Middle frontal gyrus (tissue), 1 donor: ENCODE results near the gene TIMM44.

Experiments used
- DNase-seq: peaks from one replicate; pipeline ENCODE4 v3.0.0-alpha.2; 2015; ENCODE audit warnings: low spot score; ENCODE audit errors: extremely low spot score

Gene TIMM44

DNA sequence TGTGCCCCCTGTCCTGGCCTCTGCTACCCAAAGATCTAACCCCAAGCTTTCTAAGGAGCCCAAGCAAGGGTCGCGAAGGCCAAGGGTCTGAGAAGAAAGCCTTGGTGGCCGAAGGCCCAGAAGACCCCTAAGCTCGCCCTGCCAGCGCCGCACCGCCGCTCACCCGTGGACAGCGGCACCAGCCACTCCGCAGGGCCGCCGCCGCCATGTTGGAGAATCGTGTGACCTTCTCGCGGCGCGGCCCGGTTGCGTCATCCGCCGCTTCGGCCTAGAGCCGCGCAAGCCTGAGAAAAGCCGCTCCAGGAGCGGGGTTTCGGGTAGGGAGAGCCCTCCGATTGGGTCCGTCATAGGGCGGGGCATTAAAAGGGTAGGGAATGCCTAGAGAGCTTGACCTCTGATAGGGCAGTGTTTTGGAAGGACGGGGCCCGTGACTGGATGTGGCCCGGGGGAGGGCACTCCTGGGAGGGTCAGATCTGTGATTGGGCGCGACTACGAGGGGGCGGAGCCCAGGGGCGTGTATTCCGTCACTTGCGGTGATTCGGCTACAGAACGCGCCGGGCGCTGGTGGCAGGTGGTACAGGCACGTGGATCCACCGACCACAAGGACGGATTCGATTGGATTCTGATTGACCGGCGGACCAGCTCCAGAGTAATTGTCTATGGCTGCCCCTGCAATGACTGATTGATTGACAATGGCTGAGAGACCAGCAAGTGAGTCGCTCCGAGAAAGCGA lies at the start of gene TIMM44:
Gene TIMM44 (minus strand): TSS at position 223 of the 733 bp plus-strand sequence. CDS start 15 bp downstream, at position 208.
- DNase-seq = peak; percentile 97

DNA sequence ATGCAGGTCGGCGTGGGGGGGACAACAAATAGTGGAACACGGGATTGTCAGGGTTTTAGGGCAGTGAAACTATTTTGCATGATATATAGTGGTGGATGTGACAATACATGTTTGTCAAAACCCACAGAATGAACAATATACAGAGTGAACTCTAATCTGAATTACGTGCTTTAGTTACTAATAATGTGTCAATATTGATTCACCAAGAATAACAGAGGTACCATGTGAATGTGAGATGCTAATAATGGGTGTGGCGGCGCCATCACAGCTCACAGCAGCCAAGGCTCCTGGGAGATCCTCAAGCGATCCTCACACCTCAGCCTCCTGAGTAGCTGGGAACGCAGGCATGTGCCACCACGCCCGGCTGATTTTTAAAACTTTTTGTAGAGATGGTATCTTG lies 49.1 kb upstream of the TIMM44 start:
- DNase-seq = no peak

- DNase-seq = no peak
Measured at GRCh38 chr19:7989071-7989575, 45.7 kb upstream of the TIMM44 start.

GRCh38 chr19:7988307-7988706 lies 44.8 kb upstream of the TIMM44 start:
- no peak for DNase-seq

DNA sequence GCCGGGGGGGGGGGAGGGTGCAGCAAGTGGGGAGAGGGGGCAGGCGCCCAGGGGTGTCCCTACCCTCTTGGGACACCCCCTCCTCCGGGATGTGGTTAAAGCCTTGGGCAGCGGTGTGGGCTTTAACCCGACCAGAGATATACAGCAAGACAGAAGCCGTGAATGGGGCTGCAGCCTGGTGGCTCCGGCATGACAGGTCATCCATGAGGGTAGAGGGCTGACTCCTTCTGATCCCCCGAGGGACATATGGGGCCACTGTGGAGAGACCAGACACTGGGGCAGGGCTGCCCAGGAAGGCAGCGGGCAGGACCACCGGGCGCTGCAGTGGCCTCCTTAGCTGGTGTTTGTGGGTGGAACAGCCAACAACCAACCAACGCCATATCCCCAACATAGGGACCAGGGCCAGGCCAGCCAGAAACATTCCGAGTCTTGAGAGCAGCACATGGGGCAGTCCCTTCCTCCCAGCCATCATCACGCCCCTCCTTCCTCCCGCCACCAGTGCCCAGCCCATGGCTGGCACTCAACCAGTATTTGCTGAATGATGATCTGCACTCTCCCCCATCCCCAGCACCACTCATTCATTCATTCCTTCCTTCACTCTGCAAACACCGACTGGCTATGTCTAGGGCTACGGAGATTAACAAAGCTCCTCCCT lies 43.8 kb upstream of the TIMM44 start:
- DNase-seq = no peak

GRCh38 chr19:7986321-7987113 lies 43.1 kb upstream of the TIMM44 start:
- no peak for DNase-seq

DNA sequence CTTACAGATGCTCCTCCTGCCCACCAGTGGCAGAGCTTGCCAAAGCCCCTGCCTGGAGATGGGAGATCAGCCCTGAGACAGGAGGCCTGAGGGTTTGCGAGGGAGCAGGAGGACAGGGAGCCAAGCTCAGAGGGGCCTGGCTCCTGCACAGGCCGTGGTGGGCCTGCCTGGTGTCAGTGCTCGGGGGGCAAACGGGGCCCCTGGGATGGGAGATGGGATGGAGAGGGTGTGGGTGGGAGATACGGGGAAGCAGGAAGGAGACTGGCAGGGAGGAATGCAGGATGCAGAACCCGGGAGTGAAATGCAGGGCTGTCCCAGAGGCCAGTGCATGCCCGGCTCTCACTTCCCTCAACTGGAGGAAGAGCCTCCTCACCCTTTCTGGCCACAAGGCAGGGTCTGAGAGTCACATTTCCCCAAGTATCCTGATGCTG lies 42.0 kb upstream of the TIMM44 start:
- DNase-seq = no peak

DNA sequence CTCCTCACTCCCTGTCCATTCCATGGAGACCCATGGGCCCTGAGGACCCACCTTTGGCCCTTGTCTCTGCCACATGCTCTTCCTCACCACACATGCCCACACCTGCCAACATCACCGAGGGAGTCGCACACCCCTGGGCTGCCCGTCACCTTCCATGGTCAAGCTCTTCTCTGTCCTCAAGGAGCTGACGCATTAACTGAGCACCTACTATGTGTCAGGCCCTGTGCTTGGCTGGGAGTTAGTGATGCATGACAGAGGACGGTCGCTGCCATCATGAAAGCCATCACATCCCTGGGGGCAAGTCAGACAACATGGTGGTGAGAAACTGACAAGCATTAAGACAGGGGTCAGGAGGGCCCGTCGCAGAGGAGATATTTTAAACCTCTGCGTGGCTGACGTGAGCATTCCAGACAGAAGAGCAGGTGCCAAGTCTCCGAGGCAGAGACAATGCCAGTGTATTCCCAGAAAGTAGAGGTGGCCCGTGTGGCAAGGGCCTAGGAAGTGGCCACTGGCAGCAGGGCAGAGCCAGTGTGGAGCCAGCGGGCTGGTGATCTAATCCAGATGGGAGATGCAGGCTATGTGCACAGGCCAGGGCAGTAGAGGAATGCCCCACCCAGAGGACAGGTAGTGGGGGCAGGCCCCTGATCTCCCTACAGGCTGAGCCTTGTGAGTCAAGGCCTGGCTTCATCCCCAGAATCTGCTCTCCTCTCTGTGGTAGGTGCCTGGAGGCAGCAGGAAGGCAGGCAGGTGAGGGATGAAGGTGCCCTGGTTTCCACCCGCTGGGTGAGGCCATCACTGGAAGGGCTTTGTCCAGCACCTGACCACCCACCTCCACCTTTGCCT lies 40.8 kb upstream of the TIMM44 start:
- DNase-seq = no peak

DNA sequence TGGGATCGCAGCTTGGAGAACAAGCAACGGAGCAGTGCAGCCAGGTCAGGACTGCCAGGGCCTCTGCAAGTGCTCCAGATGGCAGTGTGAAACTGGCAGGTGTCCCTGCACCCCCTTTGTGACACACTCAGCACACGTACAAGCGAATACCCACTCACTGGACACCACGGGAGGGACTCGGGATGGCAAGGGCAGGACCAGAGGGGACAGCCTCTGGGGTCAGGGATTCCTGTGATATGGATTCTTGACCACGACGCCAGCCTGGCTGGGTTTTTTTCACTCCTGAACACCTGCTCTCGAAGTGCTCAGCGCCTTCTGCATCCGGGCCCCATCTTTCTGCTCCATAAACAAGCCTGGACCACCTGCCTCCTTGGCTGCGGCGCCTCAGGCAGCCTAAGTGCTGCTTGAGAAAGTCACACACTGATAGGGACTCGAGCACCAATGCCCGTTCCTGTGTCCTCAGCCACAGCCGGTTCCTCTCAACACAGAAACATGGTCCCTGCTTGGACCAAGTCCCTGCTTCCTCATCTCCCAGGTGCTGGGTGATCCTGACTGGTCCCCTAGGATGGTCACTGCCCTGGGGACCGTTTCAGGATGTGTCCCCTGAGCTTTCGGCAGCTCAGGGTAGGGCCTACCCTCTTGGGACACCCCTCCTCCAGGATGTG lies 40.0 kb upstream of the TIMM44 start:
- DNase-seq = no peak

- DNase-seq = no peak
Measured at GRCh38 chr19:7982651-7983099, 39.2 kb upstream of the TIMM44 start.

GRCh38 chr19:7982103-7982502 lies 38.6 kb upstream of the TIMM44 start:
- no peak for DNase-seq

- no peak for DNase-seq
Measured at GRCh38 chr19:7981661-7982060, 38.2 kb upstream of the TIMM44 start.

GRCh38 chr19:7981199-7981598 lies 37.7 kb upstream of the TIMM44 start:
- no peak for DNase-seq

DNA sequence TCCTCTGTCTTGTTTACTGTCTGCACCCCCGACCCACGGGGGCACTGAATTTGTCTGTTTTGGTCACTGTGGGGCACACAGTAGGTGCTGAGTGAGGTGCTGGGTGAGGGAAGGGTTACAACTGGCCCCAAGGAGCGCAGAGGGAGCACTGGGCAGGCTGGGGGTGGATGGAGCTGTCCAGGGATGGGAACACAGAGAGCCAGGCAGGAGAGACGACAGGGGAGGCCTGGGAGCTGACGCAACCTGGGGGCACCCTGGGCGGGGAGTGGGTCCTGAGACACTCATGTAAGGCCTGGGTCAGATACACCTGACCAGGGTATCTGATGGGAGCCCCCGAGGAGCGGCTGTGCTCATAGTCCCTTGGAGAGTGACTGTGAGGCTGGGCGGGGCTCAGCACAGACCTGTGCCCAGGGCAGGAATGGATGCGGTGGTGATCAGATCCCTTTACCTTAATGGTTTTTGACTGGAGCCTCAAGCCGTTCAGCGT lies 37.2 kb upstream of the TIMM44 start:
- DNase-seq = no peak

DNA sequence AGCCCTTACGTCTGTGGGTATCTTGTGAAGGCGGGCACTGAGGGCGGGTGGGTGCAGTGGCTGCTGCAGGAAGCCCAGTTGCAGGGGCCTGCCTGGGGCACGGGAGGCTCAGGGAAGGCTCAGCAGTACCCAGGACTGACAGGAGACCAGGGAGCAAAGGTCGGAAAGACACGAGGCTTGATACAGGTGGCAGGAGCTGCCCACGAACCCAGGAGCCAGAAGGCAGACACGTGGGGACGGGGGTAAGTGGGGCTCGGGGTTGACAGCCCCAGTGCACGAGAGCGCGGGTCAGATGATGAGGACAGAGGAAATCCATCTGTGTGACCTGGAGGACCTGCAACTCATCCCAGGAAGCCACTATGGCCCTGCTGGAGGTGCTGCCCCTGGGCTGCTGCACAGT lies 36.7 kb upstream of the TIMM44 start:
- no peak for DNase-seq

DNA sequence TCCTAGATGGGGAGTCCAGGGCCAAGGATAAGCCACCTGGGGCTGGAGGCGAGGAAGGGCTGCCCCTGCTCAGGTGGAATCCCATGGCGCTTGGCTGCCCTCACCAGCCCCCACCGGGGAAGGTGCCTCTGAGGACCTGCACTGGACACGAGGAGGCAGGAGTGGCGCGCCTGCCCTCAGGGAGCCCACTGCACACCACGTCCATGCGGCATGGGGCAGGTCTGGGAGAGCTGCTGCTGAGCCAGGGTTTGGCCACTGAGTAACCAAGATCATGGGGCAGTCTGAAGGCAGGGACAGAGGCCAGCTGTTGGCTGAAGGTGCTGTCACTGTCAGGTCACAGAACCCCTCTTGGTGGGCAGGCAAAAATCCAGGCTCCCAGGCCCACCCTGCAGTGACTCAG lies 36.1 kb upstream of the TIMM44 start:
- no peak for DNase-seq

DNA sequence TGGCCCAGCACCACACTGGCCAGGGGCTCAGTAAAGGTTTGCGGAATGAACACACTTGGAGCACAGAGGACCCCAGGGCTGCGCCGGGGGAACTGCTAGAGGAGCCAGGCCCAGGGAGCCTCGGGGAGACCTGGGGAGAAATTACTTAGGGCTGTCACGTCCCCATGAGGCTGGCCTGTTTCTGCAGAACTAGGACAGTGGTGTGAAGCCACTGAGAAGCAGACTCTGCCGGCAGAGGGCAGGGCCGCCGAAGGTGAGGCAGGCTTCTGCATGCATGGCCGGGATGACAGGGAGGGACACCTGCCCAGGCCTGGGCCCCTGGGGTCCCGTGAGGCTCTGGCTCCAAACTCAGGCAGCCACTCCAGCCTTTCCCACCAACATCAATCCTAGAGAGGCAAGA lies 35.5 kb upstream of the TIMM44 start:
- DNase-seq = no peak

GRCh38 chr19:7978179-7978825 lies 34.8 kb upstream of the TIMM44 start:
- DNase-seq = no peak

GRCh38 chr19:7977723-7978040 lies 34.2 kb upstream of the TIMM44 start:
- no peak for DNase-seq
